Caco-2 (cell line): ENCODE results near the gene VAV2. TPM values are rescaled to one million over a fixed set of nuclear protein-coding genes. Genes with fewer than 3 reads are reported as not detected.

Experiments
- BruUV-seq: library from RNA; stranded (reverse); fragments of 400-500 nt; replicated peaks from 2 replicates; lab custom pipeline; 2021; lab: Mats Ljungman, UMichigan
- CTCF ChIA-PET: fragments of 300-600 bp; sonication (Branson Sonifier 250); formaldehyde crosslinking; loops from one replicate; lab custom pipeline; 2022; ENCODE audit warnings: antibody characterized with exemption; lab: Charles Lee
- POLR2A ChIA-PET: fragments of 300-600 bp; sonication (Branson Sonifier 250); formaldehyde crosslinking; loops from one replicate; lab custom pipeline; 2022; ENCODE audit warnings: antibody characterized with exemption; lab: Charles Lee
- DNase-seq, 2 experiments: peaks; one replicate each; pipeline versions ENCODE4 v3.0.0 to v3.0.0-alpha.2; 2020 to 2022
- H3K27me3 ChIP-seq: replicated peaks from 2 replicates; pipeline ENCODE4 v1.6.0; 2011; ENCODE audit warnings: low read length; ENCODE audit not compliant: control insufficient read depth, insufficient read depth
- H3K36me3 ChIP-seq: 2 replicates; pipeline ENCODE4 v1.5.1; 2011; ENCODE audit warnings: low read length; ENCODE audit not compliant: control insufficient read depth, insufficient read depth
- H3K4me1 ChIP-seq: fragments of 250-450 bp; sonication (Bioruptor Pico); 2 replicates; pipeline ENCODE4 v1.5.1; 2020; ENCODE audit warnings: mild to moderate bottlenecking
- H3K4me3 ChIP-seq: 2 replicates; pipeline ENCODE4 v1.5.1; 2011; ENCODE audit warnings: low read depth, mild to moderate bottlenecking, control low read depth, low read length
- H3K9me3 ChIP-seq: fragments of 250-450 bp; sonication (Bioruptor Pico); 2 replicates; pipeline ENCODE4 v1.5.1; 2020; ENCODE audit warnings: mild to moderate bottlenecking, moderate library complexity
- H3K27ac Mint-ChIP-seq: one replicate; pipeline ENCODE4 v1.8.0; 2022; ENCODE audit warnings: mixed read lengths; ENCODE audit not compliant: unreplicated experiment
- H3K27me3 Mint-ChIP-seq: one replicate; pipeline ENCODE4 v1.8.0; 2022; ENCODE audit warnings: mixed read lengths; ENCODE audit not compliant: insufficient read depth, unreplicated experiment
- H3K36me3 Mint-ChIP-seq: one replicate; pipeline ENCODE4 v1.8.0; 2022; ENCODE audit warnings: mild to moderate bottlenecking, mixed read lengths; ENCODE audit not compliant: insufficient read depth, unreplicated experiment
- H3K4me1 Mint-ChIP-seq: one replicate; pipeline ENCODE4 v1.8.0; 2022; ENCODE audit warnings: low read depth, mixed read lengths; ENCODE audit not compliant: unreplicated experiment
- H3K4me3 Mint-ChIP-seq: one replicate; pipeline ENCODE4 v1.8.0; 2022; ENCODE audit warnings: mild to moderate bottlenecking, moderate library complexity, mixed read lengths; ENCODE audit not compliant: unreplicated experiment
- H3K9me3 Mint-ChIP-seq: one replicate; pipeline ENCODE4 v1.8.0; 2022; ENCODE audit warnings: mixed read lengths; ENCODE audit not compliant: unreplicated experiment
- CTCF ChIP-seq, 2 experiments: fragments of 200-600 bp in 1 of 2; IDR thresholded peaks; 1 replicate in 1 of 2; 2 replicates in 1 of 2; pipeline versions ENCODE4 v1.5.1 to v1.8.0; 2011 to 2022; ENCODE audit warnings: antibody characterized with exemption in 1 of 2, control low read depth in 1 of 2, inconsistent platforms in 1 of 2, low read depth in 1 of 2, low read length in 1 of 2, mild to moderate bottlenecking in 1 of 2, moderate library complexity in 1 of 2; ENCODE audit not compliant: insufficient read depth in 1 of 2, severe bottlenecking in 1 of 2, unreplicated experiment in 1 of 2
- intact Hi-C: fragments of 100-400 bp; cut with micrococcal nuclease; formaldehyde crosslinking; loops from one replicate; pipeline ENCODE4 v1.10.0; 2022; ENCODE audit not compliant: unreplicated experiment
- total RNA-seq: library from RNA; stranded (reverse); gene quantifications from 2 replicates; pipeline ENCODE4 v1.2.3, GENCODE V29; 2022

The VAV2 gene
- total RNA-seq, 1 experiment from 2014 or later: 55.3 TPM

- Mint-ChIP-seq H3K4me1 (peaks cover 23% of the 10 kb centered on the region), H3K27me3 (no peaks in the 10 kb centered on the region), H3K27ac (peak overlapping the region; percentile 80), H3K4me3 (no peak overlapping the region), H3K36me3 (peaks cover 24% of the 10 kb centered on the region), H3K9me3 (no peaks in the 10 kb centered on the region)
- intact Hi-C loops: no loop called here
- H3K9me3 ChIP-seq: no peaks in the 10 kb centered on the region
- POLR2A ChIA-PET: no interaction called here
- CTCF ChIA-PET: interaction anchor here (0.6 kb wide), 1 partner anchor 17 kb away, joined by 3 read pairs; no protein-coding TSS in a partner anchor
- no peaks in the 10 kb centered on the region for H3K36me3 ChIP-seq
- peaks cover 34% of the 10 kb centered on the region for H3K4me1 ChIP-seq
- no peak for TF ChIP-seq CTCF (IDR thresholded peaks at IDR 0.05; ENCODE audit: insufficient read depth in 1 of 2, low read depth in 1 of 2, low read length in 1 of 2, severe bottlenecking in 1 of 2, unreplicated experiment in 1 of 2)
- BruUV-seq: no TSS peak
- no peaks in the 10 kb centered on the region for H3K27me3 ChIP-seq
- H3K4me3 ChIP-seq: no peak overlapping the region
- no peak for DNase-seq
Observed at GRCh38 chr9:133979273-133979920, 12.7 kb downstream of the VAV2 start.

DNA sequence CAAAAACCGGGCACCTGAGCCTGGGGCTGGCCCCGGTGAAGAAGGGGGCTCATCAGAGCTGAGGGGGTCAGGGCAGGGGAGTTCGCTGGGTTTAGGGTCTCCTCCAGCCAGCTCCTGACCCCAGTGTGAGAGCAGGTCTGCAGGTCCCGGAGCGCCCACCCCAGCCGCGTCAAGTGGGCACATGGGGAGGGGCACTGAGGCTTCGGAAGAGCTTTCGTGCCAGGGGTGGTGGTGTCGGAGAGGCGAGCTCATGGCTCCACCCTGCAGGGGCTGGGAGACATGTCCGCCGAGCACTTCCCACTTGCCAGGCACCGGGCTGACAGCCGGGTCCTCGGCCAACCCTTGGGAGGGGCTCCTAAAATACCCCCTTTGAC, 13.2 kb downstream of the VAV2 start:
- H3K36me3 Mint-ChIP-seq: peaks cover 24% of the 10 kb centered on the region
- no peaks in the 10 kb centered on the region for H3K36me3 ChIP-seq
- intact Hi-C loops: no loop called here
- no peaks in the 10 kb centered on the region for H3K9me3 ChIP-seq
- H3K27me3 Mint-ChIP-seq: no peaks in the 10 kb centered on the region
- CTCF ChIA-PET: interaction anchor here (0.6 kb wide), 1 partner anchor 16 kb away, joined by 3 read pairs; no protein-coding TSS in a partner anchor
- peaks cover 39% of the 10 kb centered on the region for H3K4me1 ChIP-seq
- POLR2A ChIA-PET: no interaction called here
- H3K4me1 Mint-ChIP-seq: peaks cover 24% of the 10 kb centered on the region
- H3K9me3 Mint-ChIP-seq: no peaks in the 10 kb centered on the region
- no peak for TF ChIP-seq CTCF (IDR thresholded peaks at IDR 0.05; ENCODE audit: insufficient read depth in 1 of 2, low read depth in 1 of 2, low read length in 1 of 2, severe bottlenecking in 1 of 2, unreplicated experiment in 1 of 2)
- H3K4me3 Mint-ChIP-seq: no peak overlapping the region
- no peaks in the 10 kb centered on the region for H3K27me3 ChIP-seq
- H3K27ac Mint-ChIP-seq: peak overlapping the region; percentile 80
- no peak for DNase-seq
- no TSS peak for BruUV-seq
- H3K4me3 ChIP-seq: no peak overlapping the region

DNA sequence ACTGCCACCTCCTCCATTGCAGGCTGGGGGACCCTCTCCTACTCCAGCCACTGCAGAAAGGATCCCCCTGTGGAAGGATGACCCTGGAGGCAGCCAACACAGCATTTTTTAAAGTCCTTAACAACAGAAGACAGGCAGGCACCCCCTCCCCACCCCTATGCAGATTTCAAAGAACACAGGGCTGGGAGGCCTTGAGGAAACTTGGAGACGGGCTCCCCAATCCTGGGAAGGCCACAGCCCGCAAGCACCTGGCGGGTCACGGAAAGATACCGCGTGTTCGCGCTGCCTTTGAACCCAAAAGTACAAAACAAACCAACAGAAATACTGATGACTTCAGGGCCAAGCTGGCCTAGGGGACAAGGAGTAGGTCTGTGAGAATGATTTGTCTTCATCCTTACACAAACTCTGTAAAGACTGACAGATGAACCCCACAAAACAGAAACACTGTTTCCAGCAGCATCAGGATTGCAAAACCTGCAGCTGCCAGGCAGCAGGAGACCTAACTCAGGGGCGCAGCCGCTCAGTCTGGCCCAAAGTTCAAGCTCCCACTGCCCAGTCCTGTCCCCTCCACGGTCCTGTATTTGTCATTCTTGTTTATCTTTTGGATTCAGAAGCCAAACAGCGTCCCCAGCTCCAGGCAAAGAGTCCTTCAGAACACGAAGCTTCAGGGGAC, 13.8 kb downstream of the VAV2 start:
- H3K9me3 Mint-ChIP-seq: no peaks in the 10 kb centered on the region
- H3K27me3 Mint-ChIP-seq: no peaks in the 10 kb centered on the region
- H3K4me1 Mint-ChIP-seq: peaks cover 29% of the 10 kb centered on the region
- TF ChIP-seq CTCF (IDR thresholded peaks at IDR 0.05; ENCODE audit: insufficient read depth in 1 of 2, low read depth in 1 of 2, low read length in 1 of 2, severe bottlenecking in 1 of 2, unreplicated experiment in 1 of 2): no peak
- H3K27ac Mint-ChIP-seq: no peak overlapping the region
- H3K4me3 ChIP-seq: no peak overlapping the region
- POLR2A ChIA-PET: no interaction called here
- no peak overlapping the region for H3K4me3 Mint-ChIP-seq
- DNase-seq: no peak
- H3K36me3 Mint-ChIP-seq: peaks cover 24% of the 10 kb centered on the region
- no peaks in the 10 kb centered on the region for H3K27me3 ChIP-seq
- H3K4me1 ChIP-seq: peaks cover 45% of the 10 kb centered on the region
- H3K36me3 ChIP-seq: no peaks in the 10 kb centered on the region
- CTCF ChIA-PET: interaction anchor here (0.6 kb wide), 1 partner anchor 16 kb away, joined by 3 read pairs; no protein-coding TSS in a partner anchor
- H3K9me3 ChIP-seq: no peaks in the 10 kb centered on the region
- intact Hi-C loops: no loop called here
- BruUV-seq: no TSS peak
